Endothelial cell (in vitro differentiated cells): ENCODE data around the gene SPRR2A. TPM values are rescaled to one million over a fixed set of nuclear protein-coding genes. Genes with fewer than 3 reads are reported as not detected.
"Not testable (repeated sequence)": the region's sequence is repeated elsewhere in the genome, so short reads cannot be mapped to it uniquely, and the experiment has no call there.

Source experiments
- DNase-seq: peaks from one replicate; pipeline ENCODE4 v3.0.0; 2021; ENCODE audit warnings: low spot score
- H3K27ac Mint-ChIP-seq: one replicate; pipeline ENCODE4 v1.8.0; 2021; ENCODE audit warnings: mixed read lengths, inconsistent platforms; ENCODE audit not compliant: unreplicated experiment
- H3K27me3 Mint-ChIP-seq: one replicate; pipeline ENCODE4 v1.8.0; 2021; ENCODE audit warnings: mild to moderate bottlenecking, moderate library complexity, mixed read lengths, inconsistent platforms; ENCODE audit not compliant: unreplicated experiment
- H3K36me3 Mint-ChIP-seq: one replicate; pipeline ENCODE4 v1.8.0; 2021; ENCODE audit warnings: mild to moderate bottlenecking, low read depth, mixed read lengths, inconsistent platforms; ENCODE audit not compliant: unreplicated experiment
- H3K4me1 Mint-ChIP-seq: one replicate; pipeline ENCODE4 v1.8.0; 2021; ENCODE audit warnings: mild to moderate bottlenecking, mixed read lengths, inconsistent platforms; ENCODE audit not compliant: unreplicated experiment
- H3K4me3 Mint-ChIP-seq: one replicate; pipeline ENCODE4 v1.8.0; 2021; ENCODE audit warnings: mild to moderate bottlenecking, mixed read lengths, inconsistent platforms; ENCODE audit not compliant: unreplicated experiment
- H3K9me3 Mint-ChIP-seq: one replicate; pipeline ENCODE4 v1.8.0; 2021; ENCODE audit warnings: mixed read lengths, inconsistent platforms; ENCODE audit not compliant: unreplicated experiment
- CTCF ChIP-seq: fragments of 200-600 bp; sonication (generic); IDR thresholded peaks from one replicate; pipeline ENCODE4 v1.5.0; 2021; ENCODE audit warnings: antibody characterized with exemption; ENCODE audit not compliant: unreplicated experiment
- total RNA-seq: library from RNA; stranded (reverse); fragmentation: NEBNext Ultra II Directional; extraction: Animal tissue kit (Norgen Biotek cat#: 25700); gene quantifications from one replicate; pipeline ENCODE4 v1.2.1, GENCODE V29; 2021; ENCODE audit not compliant: unreplicated experiment

The SPRR2A gene
- total RNA-seq, 1 donor from 2014 or later = not detected

DNA sequence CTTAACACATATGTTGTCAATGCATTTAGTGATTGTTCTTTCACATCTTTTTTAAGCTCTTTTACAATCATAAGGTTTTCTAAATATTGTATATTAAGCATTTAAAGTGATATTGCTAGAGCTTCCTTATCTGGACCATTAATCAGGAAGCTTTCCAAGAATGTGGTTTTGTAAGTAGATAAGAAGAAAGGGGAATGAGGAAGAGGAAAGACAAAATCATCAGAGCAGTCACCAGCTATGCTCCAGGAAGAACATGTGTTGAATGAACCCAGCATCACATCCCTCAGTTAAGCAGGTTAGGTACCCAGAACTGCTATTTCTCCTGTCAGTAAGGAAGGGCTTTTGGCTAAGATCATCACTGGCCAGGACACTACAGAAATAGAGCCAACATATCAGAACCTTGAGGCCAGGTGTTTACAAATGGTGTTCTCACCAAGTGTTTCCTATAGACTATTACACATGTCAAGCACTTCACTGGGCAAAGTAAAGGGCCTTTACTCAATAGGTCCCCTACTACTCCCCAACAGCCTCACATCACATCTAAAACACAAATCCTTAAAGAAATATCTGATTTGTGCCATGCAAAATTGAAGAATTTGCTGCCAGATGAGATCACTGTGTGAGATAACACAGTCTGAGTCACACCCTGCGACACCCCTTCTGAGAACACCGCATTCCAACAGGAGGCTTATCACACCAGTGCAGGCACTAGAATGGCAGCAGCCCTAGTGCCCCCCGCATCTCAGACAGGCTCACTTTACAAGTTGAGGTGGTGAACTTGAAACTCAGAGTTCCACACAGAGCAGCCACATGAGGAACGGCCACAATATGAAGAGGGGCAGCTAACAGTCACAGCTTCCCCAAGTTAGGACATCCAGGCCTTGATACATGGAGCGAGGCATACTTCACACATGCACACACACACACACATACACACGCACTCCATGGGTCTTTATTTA, 1.8 kb upstream of the SPRR2A start:
- no peak for TF ChIP-seq CTCF
- H3K27ac Mint-ChIP-seq = no peak overlapping the region
- no peaks in the 10 kb centered on the region for H3K27me3 Mint-ChIP-seq
- H3K4me1 Mint-ChIP-seq = peaks cover 9% of the 10 kb centered on the region
- H3K36me3 Mint-ChIP-seq = no peaks in the 10 kb centered on the region
- DNase-seq = no peak
- no peaks in the 10 kb centered on the region for H3K9me3 Mint-ChIP-seq
- H3K4me3 Mint-ChIP-seq = no peak overlapping the region

- DNase-seq = no peak
- H3K4me1 Mint-ChIP-seq = peaks cover 9% of the 10 kb centered on the region
- H3K27ac Mint-ChIP-seq = no peak overlapping the region
- TF ChIP-seq CTCF = no peak
- no peaks in the 10 kb centered on the region for H3K9me3 Mint-ChIP-seq
- no peak overlapping the region for H3K4me3 Mint-ChIP-seq
- no peaks in the 10 kb centered on the region for H3K36me3 Mint-ChIP-seq
- no peaks in the 10 kb centered on the region for H3K27me3 Mint-ChIP-seq
These were observed 842 bp upstream of the SPRR2A start for GRCh38 chr1:153058154-153058553.

DNA sequence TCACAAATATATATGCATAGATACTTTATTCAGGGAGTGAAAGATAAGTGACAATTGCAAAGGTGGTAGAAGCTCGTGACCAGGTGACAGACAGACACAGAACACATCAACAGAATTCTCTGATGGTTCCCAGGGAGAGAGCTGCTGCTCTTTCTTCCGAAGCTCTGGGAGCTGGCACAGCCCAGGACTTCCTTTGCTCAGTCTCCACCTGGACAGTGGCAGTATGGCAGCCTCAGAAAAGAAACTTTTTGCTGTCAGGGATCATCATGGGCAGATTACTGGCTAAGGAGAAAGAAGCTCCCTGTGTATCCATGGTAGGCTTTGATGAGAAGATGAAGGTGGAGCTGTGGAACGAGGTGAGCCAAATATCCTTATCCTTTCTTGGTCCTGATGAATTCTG, 1.2 kb downstream of the SPRR2A start:
- not testable (repeated sequence) for H3K9me3 Mint-ChIP-seq, H3K4me3 Mint-ChIP-seq, H3K27ac Mint-ChIP-seq, H3K4me1 Mint-ChIP-seq, H3K27me3 Mint-ChIP-seq, DNase-seq, H3K36me3 Mint-ChIP-seq

GRCh38 chr1:153049211-153049610, 8.1 kb downstream of the SPRR2A start:
- Mint-ChIP-seq H3K4me3 (no peak overlapping the region), H3K36me3 (no peaks in the 10 kb centered on the region), H3K4me1 (no peaks in the 10 kb centered on the region), H3K27ac (no peak overlapping the region), H3K27me3 (peaks cover 2% of the 10 kb centered on the region), H3K9me3 (no peaks in the 10 kb centered on the region)
- TF ChIP-seq CTCF = no peak
- DNase-seq = no peak

DNA sequence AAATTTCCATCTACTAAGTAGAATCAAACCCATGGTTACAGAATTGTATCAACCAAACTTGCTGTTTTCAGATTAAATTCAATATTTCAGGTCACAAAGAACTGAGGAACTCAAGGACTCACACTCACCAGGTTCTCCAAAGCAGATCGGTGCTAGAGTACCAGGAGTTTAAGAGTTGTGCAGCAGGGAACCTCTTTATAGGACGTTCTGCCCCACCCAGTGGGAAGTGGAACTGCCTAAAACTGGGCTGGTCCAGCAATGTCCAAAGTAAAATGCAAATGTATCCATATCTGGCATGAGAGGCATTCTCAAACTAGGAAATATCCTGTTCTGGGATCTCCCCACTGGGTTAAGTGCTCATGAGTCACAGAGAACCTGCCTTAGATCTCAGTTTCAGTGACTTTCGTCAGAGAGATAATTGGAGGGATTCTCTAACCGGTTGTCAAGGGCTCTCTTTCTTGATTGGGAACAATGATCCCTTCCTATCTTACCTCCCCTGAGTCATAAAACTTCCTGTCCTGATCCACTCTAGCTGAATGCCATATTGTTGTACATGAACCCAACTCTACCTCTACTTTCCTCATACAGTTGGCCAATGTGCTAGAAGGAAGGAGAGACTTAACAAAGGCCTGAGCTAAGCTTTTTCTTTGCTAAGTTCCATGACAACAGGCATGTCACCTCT, 16.2 kb downstream of the SPRR2A start, which contains the start of gene SPRR2D:
SPRR2D (minus strand) TSS at position 171 of the 682 bp plus-strand sequence. CDS start 774 bp downstream, outside the sequence.
- H3K4me1 Mint-ChIP-seq = no peaks in the 10 kb centered on the region
- no peaks in the 10 kb centered on the region for H3K36me3 Mint-ChIP-seq
- no peak for DNase-seq
- TF ChIP-seq CTCF = no peak
- H3K27ac Mint-ChIP-seq = no peak within 1 kb of the TSS
- peaks cover 1% of the 10 kb centered on the region for H3K27me3 Mint-ChIP-seq
- H3K9me3 Mint-ChIP-seq = no peaks in the 10 kb centered on the region
- H3K4me3 Mint-ChIP-seq = no peak within 1 kb of the TSS
